AG08395 (cell line): ENCODE results near the gene FRMD4A.

Experiments
- DNase-seq: peaks from one replicate; pipeline ENCODE4 v3.0.0; 2012; ENCODE audit warnings: mixed read lengths, low spot score

The FRMD4A gene

GRCh38 chr10:14340051-14340744 is 9.5 kb upstream of the FRMD4A start:
- DNase-seq: no peak

- no peak for DNase-seq
Observed at GRCh38 chr10:14336736-14337135, 6.0 kb upstream of the FRMD4A start.

- no peak for DNase-seq
Observed at GRCh38 chr10:14334771-14335170, 4.0 kb upstream of the FRMD4A start.

DNA sequence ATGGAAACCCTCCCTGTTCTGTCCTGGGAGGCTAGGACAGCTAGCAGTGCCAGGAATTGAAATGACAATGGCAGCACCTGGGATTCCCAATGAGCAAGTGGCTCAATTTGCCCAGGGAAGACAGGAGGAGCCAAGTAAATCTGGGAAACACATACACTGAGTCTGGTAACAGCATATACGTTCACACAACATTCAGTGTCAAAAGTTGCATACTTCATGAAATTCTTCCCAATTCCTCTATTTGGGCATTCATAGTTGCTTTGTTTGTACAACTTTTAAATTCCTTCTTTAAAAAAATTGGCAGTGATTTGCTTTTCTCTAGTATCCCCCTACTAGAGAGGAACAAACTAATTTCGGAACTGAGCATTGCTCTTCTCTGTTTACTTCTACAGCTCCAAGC is 2.9 kb upstream of the FRMD4A start:
- DNase-seq: no peak

GRCh38 chr10:14332903-14333302 is 2.2 kb upstream of the FRMD4A start:
- DNase-seq: no peak

GRCh38 chr10:14329746-14330173 is 964 bp downstream of the FRMD4A start:
- no peak for DNase-seq

DNA sequence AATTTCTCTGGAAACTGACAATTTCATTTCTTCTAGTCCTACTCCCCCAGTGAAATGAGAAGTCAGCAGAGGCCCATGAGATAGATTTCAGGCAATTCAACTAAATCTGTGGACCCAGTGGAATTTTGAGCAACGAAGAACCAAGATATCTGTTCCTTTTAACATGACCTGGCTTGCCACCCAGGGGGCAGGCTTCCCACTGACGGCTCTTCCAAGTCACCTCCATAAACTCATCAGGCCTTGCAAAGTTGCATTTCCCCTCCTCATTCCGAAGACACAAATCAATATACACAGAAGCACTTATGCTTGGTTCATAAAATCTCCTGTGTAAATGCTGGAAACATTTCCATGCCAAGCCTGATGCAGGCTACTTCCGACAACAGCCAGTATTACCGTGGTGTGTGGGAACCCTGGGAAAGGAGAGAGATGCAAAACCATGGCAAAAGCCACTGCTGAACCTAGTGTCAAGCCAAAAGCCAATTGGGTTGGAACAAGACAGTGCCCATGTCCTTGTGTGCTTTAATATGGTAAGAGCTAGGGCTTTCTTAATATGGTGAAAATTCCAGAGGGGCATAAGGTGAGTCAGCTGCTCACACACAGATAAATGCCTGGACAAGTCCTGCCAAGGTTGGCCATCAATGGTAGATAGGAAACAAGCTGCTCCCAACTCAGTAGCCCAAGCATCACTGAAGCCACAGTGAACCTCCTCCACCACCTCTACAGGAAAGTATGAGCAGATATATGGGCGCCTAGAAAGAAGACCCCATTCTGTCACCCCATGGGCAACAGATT is 1.6 kb downstream of the FRMD4A start:
- DNase-seq: no peak

GRCh38 chr10:14327527-14327926 is 3.2 kb downstream of the FRMD4A start:
- no peak for DNase-seq

DNA sequence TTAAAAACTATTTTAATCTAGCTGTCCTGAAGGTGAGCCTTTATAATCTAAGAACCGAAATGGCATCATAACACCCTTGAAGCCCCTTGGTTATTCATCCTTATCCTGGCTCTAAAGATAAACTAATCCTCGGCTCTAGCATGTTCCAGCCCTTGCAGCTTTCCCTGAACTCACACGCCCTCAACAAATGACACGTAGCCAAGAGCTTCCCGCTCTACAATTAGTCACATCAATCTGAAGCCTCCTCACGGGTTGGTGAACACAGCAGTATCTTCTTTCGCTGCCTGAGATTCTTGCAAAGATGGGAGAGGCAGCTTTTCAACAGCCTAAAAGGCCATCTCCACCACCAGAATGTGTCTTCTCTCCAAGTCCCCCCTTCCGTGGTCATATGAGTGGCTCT is 4.1 kb downstream of the FRMD4A start:
- DNase-seq: no peak

DNA sequence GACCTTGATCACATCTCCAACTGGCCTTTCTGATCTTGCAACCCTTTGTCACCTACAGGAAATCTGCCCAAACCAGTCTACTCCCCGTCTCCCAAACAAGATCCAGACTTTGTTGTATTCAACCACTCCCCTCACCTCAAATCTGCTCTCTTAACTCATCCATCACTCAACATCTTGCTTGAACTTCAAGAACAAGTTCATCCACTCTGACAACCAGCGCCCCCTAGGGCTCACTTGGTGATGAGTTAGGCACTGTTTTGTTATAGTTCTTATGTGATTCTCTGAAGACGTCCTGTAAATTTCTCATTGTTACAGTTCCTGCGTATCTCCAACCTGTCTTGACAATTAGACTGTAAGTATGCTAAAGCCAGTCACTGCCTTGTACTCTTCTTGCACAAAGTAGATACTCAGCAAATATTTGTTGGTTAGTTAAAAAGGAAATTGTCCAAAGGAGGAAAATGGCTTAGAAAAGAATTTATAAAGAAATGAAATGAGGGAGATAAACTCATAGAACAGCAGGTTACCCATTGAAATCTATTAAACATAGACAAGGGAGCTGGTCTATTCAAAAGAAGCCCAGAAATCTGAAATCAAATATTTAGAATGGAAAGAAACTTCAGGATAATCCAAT is 5.3 kb downstream of the FRMD4A start:
- DNase-seq: no peak

DNA sequence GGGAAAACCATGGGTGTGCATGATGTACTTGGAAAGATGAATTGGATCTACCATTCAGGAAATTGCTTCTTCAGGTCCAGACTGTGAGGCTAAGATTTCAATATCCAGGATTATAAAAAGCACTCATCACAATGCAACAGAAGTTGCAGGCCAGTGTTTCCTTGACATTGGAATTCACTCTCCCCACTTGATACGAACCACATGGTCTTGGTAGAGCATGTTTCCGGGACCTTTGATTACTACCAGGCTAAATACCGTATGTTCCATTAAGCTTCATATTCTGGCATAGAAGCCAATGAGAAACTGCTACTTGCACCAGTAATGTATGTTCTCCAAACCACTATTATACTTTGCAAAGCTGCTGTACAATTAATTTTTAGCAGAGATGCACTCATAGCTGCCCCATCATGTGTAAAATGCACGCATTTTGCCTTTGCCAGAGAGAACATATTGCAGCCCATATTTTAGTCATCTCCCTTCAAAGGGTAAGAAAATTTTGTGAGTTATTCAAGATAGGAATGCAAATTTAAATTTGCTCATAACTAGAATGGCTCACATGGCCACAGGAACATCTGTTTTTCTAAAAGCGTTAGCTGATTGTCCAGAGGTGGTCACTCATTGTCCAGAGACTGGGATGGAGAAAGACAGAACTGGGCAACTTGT is 8.1 kb downstream of the FRMD4A start:
- DNase-seq: no peak

DNA sequence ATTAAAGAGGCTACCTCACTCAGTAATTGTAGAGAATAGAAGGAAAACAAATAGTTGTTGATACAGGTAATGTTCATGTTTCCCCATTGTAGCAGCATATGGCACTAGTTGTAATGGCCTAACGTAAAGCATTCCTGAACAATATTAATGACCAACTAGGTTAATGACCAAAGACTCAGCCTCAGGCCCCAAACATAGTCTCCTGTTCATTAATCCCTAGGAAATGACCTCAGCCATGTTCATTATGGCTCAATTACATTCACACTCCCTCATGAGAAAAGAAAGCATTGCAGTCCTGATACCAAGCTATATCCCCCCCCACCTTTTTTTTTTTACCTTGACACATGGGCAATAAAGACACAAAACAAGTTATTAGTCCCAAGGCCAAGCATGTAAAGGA is 12.7 kb downstream of the FRMD4A start:
- no peak for DNase-seq

DNA sequence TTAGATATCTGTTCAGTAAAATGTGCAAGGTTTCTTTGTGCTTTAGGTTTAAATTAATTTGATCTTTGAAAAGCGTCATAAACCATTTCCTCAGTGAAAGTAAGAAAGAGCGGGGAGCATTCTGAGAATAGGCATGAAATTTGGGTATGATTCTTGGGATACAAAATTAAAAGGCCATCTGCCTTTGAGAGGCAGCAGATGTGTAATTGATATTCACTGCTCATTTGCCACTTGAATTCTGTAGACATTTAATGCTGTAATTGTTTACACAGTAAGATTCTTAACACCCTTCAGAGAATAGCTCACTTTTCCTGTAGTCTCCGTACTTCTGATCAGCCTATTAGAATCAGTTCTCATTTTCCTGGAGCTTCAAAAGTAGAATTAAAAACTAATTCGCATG is 18.7 kb downstream of the FRMD4A start:
- DNase-seq: no peak

- DNase-seq: no peak
Observed at GRCh38 chr10:14311206-14311957, 19.3 kb downstream of the FRMD4A start.

GRCh38 chr10:14309593-14309992 is 21.1 kb downstream of the FRMD4A start:
- DNase-seq: no peak

DNA sequence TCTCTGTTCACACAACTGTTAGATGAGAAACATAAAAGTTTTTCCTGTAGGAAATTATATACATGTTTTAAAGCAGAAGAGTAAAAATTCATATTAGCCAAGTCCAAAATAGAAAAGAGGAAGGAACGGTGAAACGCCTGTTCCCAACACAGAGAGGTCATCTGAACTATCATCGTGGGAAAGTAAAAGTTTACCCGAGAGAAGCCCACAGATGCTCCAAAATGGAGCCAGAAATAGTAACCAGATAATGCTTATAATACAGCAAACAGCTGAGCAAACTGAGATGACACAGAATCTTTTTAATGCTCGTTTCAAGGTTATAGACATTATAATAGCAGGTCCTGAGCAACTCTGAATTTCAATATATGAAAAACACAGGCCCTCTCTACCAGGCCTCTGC is 24.5 kb downstream of the FRMD4A start:
- DNase-seq: no peak

DNA sequence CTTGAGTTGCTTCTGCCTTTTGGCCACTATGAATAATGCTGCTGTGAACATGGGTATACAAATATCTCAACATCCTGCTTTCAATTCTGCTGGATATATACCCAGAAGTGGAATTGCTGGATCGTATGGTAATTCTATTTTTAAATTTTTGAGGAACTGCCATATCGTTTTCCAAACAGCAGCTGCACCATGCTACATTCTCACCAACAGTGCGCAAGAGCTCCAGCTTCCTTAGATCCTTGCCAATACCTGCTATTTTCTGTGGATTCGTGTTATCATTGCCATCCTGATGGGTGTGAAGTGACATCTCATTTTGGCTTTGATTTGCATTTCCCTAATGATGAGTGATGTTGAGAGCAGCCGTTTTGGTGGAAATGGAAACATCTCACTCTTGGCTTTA is 26.7 kb downstream of the FRMD4A start:
- no peak for DNase-seq

DNA sequence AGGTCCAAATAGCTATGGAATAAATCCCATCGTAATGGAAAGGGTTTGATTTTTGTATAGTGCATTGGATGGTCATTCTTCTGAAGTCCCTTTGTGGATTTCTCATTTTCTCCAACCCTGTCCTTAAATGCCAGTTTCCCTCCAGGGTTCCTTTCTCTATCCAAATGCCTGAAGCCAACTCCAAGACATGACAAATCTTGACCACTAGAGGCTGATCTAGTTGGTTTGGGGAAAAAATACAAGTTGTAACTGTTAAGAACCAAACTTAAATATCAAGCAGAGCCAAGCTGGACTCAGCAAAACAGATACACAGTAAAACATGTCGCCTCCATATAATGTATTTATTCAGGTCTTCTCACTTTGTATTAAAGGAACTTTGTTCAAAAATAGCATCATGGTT is 28.7 kb downstream of the FRMD4A start:
- DNase-seq: peak; percentile 33

DNA sequence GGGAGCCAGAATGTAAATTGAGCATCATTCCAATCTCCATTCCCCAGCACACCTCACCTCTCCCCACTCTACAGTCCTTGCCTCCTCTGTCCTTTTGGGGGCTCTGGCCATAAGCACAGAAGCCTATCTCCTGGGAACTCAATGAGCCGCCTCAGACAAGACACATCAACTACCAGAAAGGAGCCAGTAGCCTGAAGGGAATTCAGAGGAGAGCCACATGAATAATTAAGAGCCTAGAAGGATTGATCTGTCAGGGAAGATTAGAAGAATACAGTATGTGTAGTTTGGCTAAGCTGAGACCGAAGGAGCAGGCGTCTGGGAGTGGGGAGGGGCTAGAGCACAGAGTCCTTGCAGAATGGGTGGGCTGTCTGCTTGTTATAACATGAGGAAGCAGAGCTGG is 31.2 kb downstream of the FRMD4A start:
- DNase-seq: no peak

DNA sequence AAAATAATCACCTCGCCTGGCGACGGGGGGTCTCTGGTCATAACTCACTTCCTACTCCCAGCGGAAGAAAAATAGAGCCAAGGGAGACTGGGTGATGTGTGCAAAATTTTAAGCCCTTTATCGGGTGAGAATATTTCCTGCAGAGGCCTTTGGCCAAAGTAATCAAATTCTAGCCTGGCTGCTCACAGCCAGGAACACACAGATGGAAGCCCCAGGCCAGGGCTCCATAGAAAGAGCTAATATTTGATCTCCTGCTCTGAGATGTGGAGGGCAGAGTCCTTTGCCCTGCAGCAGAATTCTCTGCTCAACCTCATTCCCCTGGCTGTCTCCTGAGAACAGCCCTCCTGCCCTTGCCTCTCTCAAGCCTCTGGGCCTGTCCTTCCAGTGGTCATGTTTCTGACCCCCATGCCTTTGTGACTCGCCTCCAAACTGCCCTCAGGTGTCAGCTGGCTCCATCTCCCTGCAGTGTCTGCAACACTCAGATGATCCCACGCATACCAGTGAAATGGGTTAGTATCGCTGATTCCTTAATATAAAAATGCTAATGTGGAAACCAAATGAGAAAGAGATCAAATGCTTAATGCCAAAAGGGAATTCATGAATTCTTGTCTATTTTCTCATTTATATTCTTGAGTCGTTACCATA is 34.5 kb downstream of the FRMD4A start:
- no peak for DNase-seq

- no peak for DNase-seq
Observed at GRCh38 chr10:14294347-14295059, 36.2 kb downstream of the FRMD4A start.
